ENCODE results near the gene ST6GAL1. TPM values are rescaled to one million over a fixed set of nuclear protein-coding genes. Genes with fewer than 3 reads are reported as not detected.

ST6GAL1 gene
- total and polyA plus RNA-seq, 10 of the 15 experiments (the other 5 are each of a cell fraction or from before 2014, with no cell fraction given): 74.2 to 248 (median 149) TPM

- Histone ChIP-seq H3K27ac (ENCODE audit: control insufficient read depth, insufficient read depth) (peak overlapping the region; percentile 60), H3K4me2 (ENCODE audit: control insufficient read depth, insufficient read depth) (peak overlapping the region; percentile 72; the same call in 1 of the 2 replicates), H3K9ac (ENCODE audit: control insufficient read depth, insufficient read depth, low read length) (no peak overlapping the region), H2AFZ (ENCODE audit: control insufficient read depth, low read depth, low read length) (no peak overlapping the region), H3K27me3 (replicated peaks in 1 of 2; ENCODE audit: control insufficient read depth in 2 of 2, insufficient read depth in 2 of 2, low read length in 1 of 2) (no peaks in the 10 kb centered on the region), H3K9me3 (replicated peaks; ENCODE audit: control insufficient read depth, insufficient read depth, low read length) (peaks cover 8% of the 10 kb centered on the region; the same call in 2 of the 3 replicates), H3K4me3 (no peak overlapping the region), H3K4me1 (ENCODE audit: control insufficient read depth, insufficient read depth, low read length) (peaks cover 18% of the 10 kb centered on the region), H4K20me1 (ENCODE audit: control insufficient read depth, insufficient read depth) (no peaks in the 10 kb centered on the region), H3K79me2 (ENCODE audit: control insufficient read depth, insufficient read depth, low read length) (peaks cover 27% of the 10 kb centered on the region), H3K36me3 (ENCODE audit: control insufficient read depth in 2 of 2, insufficient read depth in 2 of 2, low read length in 1 of 2) (peaks cover 0 to 1% of the 10 kb centered on the region in 2 experiments; a peak in 2 of 4 replicates)
- no TSS peak for BruUV-seq (replicated peaks)
- ChIA-PET CTCF (interaction anchor here (1.1 kb wide), 1 partner anchor 160 kb away, joined by 3 read pairs; no protein-coding TSS in a partner anchor), SMC1A (ENCODE audit: uncharacterized antibody, unreplicated experiment) (interaction anchor here (0.7 to 1.1 kb wide), 3 partner anchors 8 to 37 kb away, joined by 3 to 4 read pairs (median 3); no protein-coding TSS in a partner anchor), POLR2A (interaction anchor here (0.7 to 1.2 kb wide), 4 partner anchors 13 to 91 kb away, joined by 3 to 6 read pairs (median 4); no protein-coding TSS in a partner anchor), RAD21 (ENCODE audit: unreplicated experiment) (interaction anchor here (0.7 kb wide), 1 partner anchor 422 kb away, joined by 4 read pairs; no protein-coding TSS in a partner anchor)
- intact Hi-C loops (cut with micrococcal nuclease; ENCODE audit: unreplicated experiment) (no loop called here), in situ Hi-C loops (cut with MboI) (no loop called here)
- FAIRE-seq (peak; percentile 94), ATAC-seq (peak; percentile 67), DNase-seq (ENCODE audit: low read depth, low spot score) (no peak)
- WGBS (ENCODE audit: insufficient coverage, insufficient replicate concordance, low lambda C conversion rate, missing lambda C conversion rate): 36% methylated on average over 4 of the region's 4 CpGs
- TF ChIP-seq CREM (IDR thresholded peaks at IDR 0.05; ENCODE audit: low read depth) (no peak; the same call in 1 of the 2 replicates), IKZF2 (IDR thresholded peaks at IDR 0.05) (no peak), HDAC6 (IDR thresholded peaks at IDR 0.05; ENCODE audit: unreplicated experiment) (no peak), RAD21 (IDR thresholded peaks at IDR 0.05; ENCODE audit: insufficient read depth, low read depth, low read length) (no peak), EED (IDR thresholded peaks at IDR 0.05; ENCODE audit: low read depth) (peak; percentile 60; the same call in 1 of the 2 replicates), PRDM15 (CRISPR knock-in tag; IDR thresholded peaks at IDR 0.05) (no peak), SPI1 (IDR thresholded peaks at IDR 0.05; ENCODE audit: borderline replicate concordance, insufficient read depth, low read depth, low read length) (peak; percentile 64), RB1 (IDR thresholded peaks at IDR 0.05; ENCODE audit: borderline replicate concordance) (no peak), RAD51 (IDR thresholded peaks at IDR 0.05) (no peak), ZNF217 (IDR thresholded peaks at IDR 0.05) (no peak), ZNF274 (IDR thresholded peaks at IDR 0.05; ENCODE audit: insufficient read depth, insufficient read length) (no peak), ZNF207 (IDR thresholded peaks at IDR 0.05; ENCODE audit: borderline replicate concordance) (no peak), TCF12 (IDR thresholded peaks at IDR 0.05; ENCODE audit: low read depth, low read length) (no peak), HCFC1 (IDR thresholded peaks at IDR 0.05; ENCODE audit: low read length) (no peak), NR2C1 (IDR thresholded peaks at IDR 0.05) (no peak), ZBTB33 (IDR thresholded peaks at IDR 0.05) (no peak), DPF2 (IDR thresholded peaks at IDR 0.05) (no peak), PBX3 (IDR thresholded peaks at IDR 0.05; ENCODE audit: insufficient replicate concordance, low read depth, low read length) (no peak), POLR2AphosphoS2 (IDR thresholded peaks at IDR 0.05; ENCODE audit: low read depth, low read length) (no peak), RUNX3 (IDR thresholded peaks at IDR 0.05; ENCODE audit: low read length) (peak; percentile 77)
Observed at GRCh38 chr3:186953011-186953487, 22.7 kb downstream of the ST6GAL1 start.

Measured in GM12878 (cell line).